Parathyroid adenoma (tissue), 2 donors: ENCODE data around the gene C2orf42.

Source experiments
- H2AFZ ChIP-seq: fragments of 300-600 bp; sonication (generic); one replicate; pipeline ENCODE4 v1.7.0; 2017; ENCODE audit warnings: antibody characterized with exemption, mild to moderate bottlenecking
- H3K27ac ChIP-seq: fragments of 300-600 bp; sonication (generic); one replicate; pipeline ENCODE4 v1.7.0; 2017
- H3K27me3 ChIP-seq: fragments of 300-600 bp; sonication (generic); one replicate; pipeline ENCODE4 v1.7.0; 2017; ENCODE audit warnings: low read length; ENCODE audit not compliant: control insufficient read depth, insufficient read depth
- H3K36me3 ChIP-seq: fragments of 300-600 bp; sonication (generic); one replicate; pipeline ENCODE4 v1.7.0; 2017; ENCODE audit warnings: low read length; ENCODE audit not compliant: control insufficient read depth, insufficient read depth
- H3K4me1 ChIP-seq: fragments of 300-600 bp; sonication (generic); one replicate; pipeline ENCODE4 v1.7.0; 2017; ENCODE audit warnings: control low read depth
- H3K4me2 ChIP-seq: fragments of 300-600 bp; sonication (generic); one replicate; pipeline ENCODE4 v1.7.0; 2017; ENCODE audit warnings: low read length
- H3K4me3 ChIP-seq: fragments of 300-600 bp; sonication (generic); one replicate; pipeline ENCODE4 v1.7.0; 2017; ENCODE audit warnings: low read depth, low read length
- H3K79me2 ChIP-seq: fragments of 300-600 bp; sonication (generic); one replicate; pipeline ENCODE4 v1.7.0; 2017; ENCODE audit warnings: control low read depth
- H3K9ac ChIP-seq: fragments of 300-600 bp; sonication (generic); one replicate; pipeline ENCODE4 v1.7.0; 2017; ENCODE audit warnings: mild to moderate bottlenecking
- H3K9me3 ChIP-seq: fragments of 300-600 bp; sonication (generic); one replicate; pipeline ENCODE4 v1.7.0; 2017; ENCODE audit warnings: low read length; ENCODE audit not compliant: control insufficient read depth
- CTCF ChIP-seq: fragments of 300-600 bp; sonication (generic); IDR thresholded peaks from one replicate; pipeline ENCODE4 v1.7.0; 2017; ENCODE audit warnings: antibody characterized with exemption, mild to moderate bottlenecking
- donor health status: primary hyperparathyroidism.

C2orf42 gene

DNA sequence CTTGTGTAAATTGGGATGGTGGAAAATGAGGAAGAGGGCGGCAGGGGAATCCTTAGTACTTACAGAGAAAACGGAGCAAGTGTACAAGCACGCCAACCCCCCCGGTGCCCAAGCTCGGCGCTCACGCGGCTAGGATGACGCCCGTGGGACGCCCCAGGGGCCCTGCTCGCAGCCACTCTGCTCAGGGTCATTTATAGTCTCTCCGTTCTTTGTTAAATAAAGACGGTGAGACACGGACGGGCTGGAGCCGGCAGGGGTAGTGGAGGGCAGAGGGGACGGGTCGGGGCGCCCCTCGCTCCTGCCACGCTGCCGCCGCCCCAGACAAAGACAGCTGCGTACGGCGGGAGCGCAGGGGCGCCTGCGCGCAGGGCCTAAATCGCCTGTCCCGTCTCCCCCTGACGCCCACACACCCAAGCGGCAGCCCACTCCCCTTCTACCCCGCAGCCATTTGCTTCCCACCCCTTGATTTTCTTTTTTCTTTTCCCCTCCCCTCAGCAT is 65.8 kb downstream of the C2orf42 start:
- TF ChIP-seq CTCF, result no peak
- H3K27ac ChIP-seq, result peak overlapping the region; percentile 99
- no peaks in the 10 kb centered on the region for H3K27me3 ChIP-seq
- peak overlapping the region; percentile 82 for H3K4me2 ChIP-seq
- H3K36me3 ChIP-seq, result no peaks in the 10 kb centered on the region
- no peaks in the 10 kb centered on the region for H3K9me3 ChIP-seq
- H3K9ac ChIP-seq, result peak overlapping the region; percentile 47
- H2AFZ ChIP-seq, result peak overlapping the region; percentile 98
- H3K4me3 ChIP-seq, result peak overlapping the region; percentile 70
- no peaks in the 10 kb centered on the region for H3K79me2 ChIP-seq
- H3K4me1 ChIP-seq, result peaks cover 12% of the 10 kb centered on the region

DNA sequence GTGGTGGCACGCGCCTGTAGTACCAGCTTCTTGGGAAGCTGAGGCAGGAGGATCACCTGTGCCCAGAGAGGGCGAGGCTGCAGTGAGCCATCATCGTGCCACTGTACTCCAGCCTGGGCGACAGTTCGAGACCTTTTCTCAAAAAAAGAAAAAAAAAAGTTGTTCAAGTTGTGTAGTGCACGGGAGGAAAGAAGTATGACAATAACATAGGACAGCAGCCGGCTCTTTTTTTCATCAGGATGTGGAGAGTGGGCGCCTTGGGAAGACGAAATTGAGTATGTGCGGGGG is 67.0 kb downstream of the C2orf42 start:
- peak overlapping the region; percentile 70 for H3K4me3 ChIP-seq
- no peaks in the 10 kb centered on the region for H3K27me3 ChIP-seq
- H3K4me1 ChIP-seq, result peaks cover 12% of the 10 kb centered on the region

GRCh38 chr2:70123051-70123828 is 67.6 kb downstream of the C2orf42 start:
- Histone ChIP-seq H3K4me2 (peak overlapping the region; percentile 82), H3K9ac (peak overlapping the region; percentile 32), H3K9me3 (no peaks in the 10 kb centered on the region), H3K4me3 (peak overlapping the region; percentile 70), H3K4me1 (peaks cover 12% of the 10 kb centered on the region), H3K27me3 (no peaks in the 10 kb centered on the region), H3K27ac (peak overlapping the region; percentile 99), H2AFZ (peak overlapping the region; percentile 98), H3K79me2 (no peaks in the 10 kb centered on the region), H3K36me3 (no peaks in the 10 kb centered on the region)
- TF ChIP-seq CTCF, result no peak

More for the DNA sequence above, 67.0 kb downstream of the C2orf42 start:
- Histone ChIP-seq H3K27ac (peak overlapping the region; percentile 99), H2AFZ (peak overlapping the region; percentile 98), H3K9me3 (no peaks in the 10 kb centered on the region), H3K79me2 (no peaks in the 10 kb centered on the region), H3K36me3 (no peaks in the 10 kb centered on the region), H3K9ac (peak overlapping the region; percentile 32), H3K4me2 (peak overlapping the region; percentile 82)
- no peak for TF ChIP-seq CTCF

- no peak overlapping the region for H3K9ac ChIP-seq
- no peaks in the 10 kb centered on the region for H3K36me3 ChIP-seq
- H3K27me3 ChIP-seq, result no peaks in the 10 kb centered on the region
- no peak overlapping the region for H2AFZ ChIP-seq
- H3K4me3 ChIP-seq, result no peak overlapping the region
- TF ChIP-seq CTCF, result no peak
- H3K79me2 ChIP-seq, result no peaks in the 10 kb centered on the region
- H3K4me2 ChIP-seq, result no peak overlapping the region
- peak overlapping the region; percentile 99 for H3K27ac ChIP-seq
- H3K4me1 ChIP-seq, result peaks cover 12% of the 10 kb centered on the region
- no peaks in the 10 kb centered on the region for H3K9me3 ChIP-seq
Measured at GRCh38 chr2:70122470-70122869, 68.3 kb downstream of the C2orf42 start.
